ENCODE data around the gene TOP2B.

Gene TOP2B

DNA sequence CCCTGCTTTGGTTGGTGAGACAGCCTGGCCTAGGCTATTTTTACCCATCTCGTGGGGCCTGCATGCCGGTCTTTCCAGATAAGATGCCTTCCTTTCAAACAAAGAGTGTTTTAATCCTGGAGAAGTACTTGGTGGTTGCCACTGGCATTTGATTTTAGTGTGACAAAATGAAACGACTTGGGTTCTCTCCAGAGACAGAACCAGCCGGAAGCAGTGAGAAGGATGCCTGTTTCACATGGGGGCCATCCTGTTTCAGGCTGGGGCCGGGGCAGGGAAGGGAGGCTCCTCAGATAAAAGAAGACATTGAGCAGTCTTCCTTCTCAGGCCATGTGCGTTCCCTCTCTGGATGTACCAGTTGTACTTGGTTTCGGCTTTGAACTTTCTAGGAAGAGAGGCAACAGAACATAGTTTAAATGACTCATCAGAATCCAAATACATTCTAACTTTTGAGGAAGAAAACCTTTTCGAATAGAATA lies 74.9 kb downstream of the TOP2B start:
- no peaks in the 10 kb centered on the region for H3K9me3 ChIP-seq
- peak overlapping the region; percentile 43 to 46 for H3K27ac ChIP-seq
- TF ChIP-seq, protein P1, sequence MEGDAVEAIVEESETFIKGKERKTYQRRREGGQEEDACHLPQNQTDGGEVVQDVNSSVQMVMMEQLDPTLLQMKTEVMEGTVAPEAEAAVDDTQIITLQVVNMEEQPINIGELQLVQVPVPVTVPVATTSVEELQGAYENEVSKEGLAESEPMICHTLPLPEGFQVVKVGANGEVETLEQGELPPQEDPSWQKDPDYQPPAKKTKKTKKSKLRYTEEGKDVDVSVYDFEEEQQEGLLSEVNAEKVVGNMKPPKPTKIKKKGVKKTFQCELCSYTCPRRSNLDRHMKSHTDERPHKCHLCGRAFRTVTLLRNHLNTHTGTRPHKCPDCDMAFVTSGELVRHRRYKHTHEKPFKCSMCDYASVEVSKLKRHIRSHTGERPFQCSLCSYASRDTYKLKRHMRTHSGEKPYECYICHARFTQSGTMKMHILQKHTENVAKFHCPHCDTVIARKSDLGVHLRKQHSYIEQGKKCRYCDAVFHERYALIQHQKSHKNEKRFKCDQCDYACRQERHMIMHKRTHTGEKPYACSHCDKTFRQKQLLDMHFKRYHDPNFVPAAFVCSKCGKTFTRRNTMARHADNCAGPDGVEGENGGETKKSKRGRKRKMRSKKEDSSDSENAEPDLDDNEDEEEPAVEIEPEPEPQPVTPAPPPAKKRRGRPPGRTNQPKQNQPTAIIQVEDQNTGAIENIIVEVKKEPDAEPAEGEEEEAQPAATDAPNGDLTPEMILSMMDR (IDR thresholded peaks at IDR 0.05) = no peak
- H3K27me3 ChIP-seq = no peaks in the 10 kb centered on the region
- intact Hi-C loops (cut with DNase I; ENCODE audit: low total_unique reads) = loop anchor here (5.0 kb wide), 1 partner anchor 163 kb away; the partner anchor contains the start of gene RARB
- peaks cover 0 to 34% (median 27%) of the 10 kb centered on the region in 4 donors for H3K4me1 ChIP-seq
- no peak for DNase-seq
- H3K4me3 ChIP-seq = no peak overlapping the region
- H3K36me3 ChIP-seq = peaks cover 0 to 4% (median 0%) of the 10 kb centered on the region in 3 donors

DNA sequence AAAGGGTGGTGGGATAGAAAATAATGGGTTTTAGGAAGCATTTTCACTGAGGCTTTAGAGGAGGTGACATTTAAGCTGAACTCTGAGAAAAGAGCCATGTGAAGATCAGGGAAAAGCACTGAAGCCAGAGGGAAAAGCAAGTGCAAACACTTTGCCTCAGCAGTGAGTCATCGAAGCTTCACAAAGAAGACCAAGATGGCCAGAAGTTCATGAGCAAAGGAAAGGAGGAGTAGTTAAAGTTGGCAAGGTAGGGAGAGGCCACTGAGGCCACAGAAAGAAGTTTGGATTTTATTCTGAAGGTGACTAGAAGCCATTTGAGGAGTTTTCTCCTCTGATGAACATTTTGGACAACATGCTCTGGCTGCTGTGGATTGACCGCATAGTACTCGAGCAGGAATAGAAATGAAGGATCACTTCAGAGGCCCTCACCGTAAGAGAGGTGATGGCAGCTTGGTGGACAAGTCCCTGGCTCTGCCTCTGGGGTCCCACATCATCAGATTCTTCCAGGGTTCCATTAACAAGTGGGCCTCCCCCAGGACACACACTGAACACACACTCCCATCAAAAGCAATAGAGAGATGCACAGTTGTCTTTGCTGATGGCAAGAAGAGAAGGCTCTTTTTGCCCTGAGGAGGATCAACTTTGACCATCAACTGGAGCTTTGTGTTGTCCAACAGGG lies 75.5 kb downstream of the TOP2B start:
- TF ChIP-seq, protein P1 (IDR thresholded peaks at IDR 0.05) = no peak
- peak overlapping the region; percentile 43 to 46 for H3K27ac ChIP-seq
- intact Hi-C loops (cut with DNase I; ENCODE audit: low total_unique reads) = no loop called here

DNA sequence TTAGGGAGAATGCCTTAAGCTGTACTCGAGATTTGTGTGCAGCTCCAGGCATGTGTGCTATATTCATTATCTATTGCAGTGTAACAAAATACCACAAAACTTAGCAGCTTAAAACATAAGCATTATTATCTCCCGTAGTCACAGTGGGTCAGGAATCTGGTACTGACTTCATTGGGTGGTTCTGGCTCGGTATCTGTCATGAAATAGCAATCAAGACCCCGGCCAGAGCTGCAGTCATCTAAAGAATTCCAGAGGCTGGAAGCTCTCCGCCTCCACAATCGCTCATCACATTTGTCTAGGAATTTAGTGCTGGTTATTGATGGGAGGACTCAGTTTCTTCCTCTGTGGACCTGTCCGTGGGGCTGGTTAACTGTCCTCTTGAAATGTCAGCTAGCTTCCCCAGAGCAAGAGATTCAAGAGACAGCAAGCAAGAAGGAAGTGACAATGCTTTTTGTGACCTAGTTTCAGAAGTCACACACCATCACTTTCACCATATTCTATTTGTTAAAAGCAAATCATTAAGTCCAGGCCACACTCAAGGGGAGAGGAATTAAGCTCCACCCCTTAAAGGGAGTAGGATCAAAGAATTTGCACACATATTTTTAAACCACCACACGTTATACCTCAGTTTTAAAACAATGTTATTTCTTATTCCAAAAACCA lies 76.1 kb downstream of the TOP2B start:
- peaks cover 0 to 4% (median 0%) of the 10 kb centered on the region in 3 donors for H3K36me3 ChIP-seq
- TF ChIP-seq, protein P1 (IDR thresholded peaks at IDR 0.05) = no peak
- H3K27me3 ChIP-seq = no peaks in the 10 kb centered on the region
- intact Hi-C loops (cut with DNase I; ENCODE audit: low total_unique reads) = no loop called here
- no peaks in the 10 kb centered on the region for H3K9me3 ChIP-seq
- peaks cover 0 to 30% (median 23%) of the 10 kb centered on the region in 4 donors for H3K4me1 ChIP-seq
- DNase-seq = no peak
- no peak overlapping the region for H3K27ac ChIP-seq
- H3K4me3 ChIP-seq = no peak overlapping the region

More for the DNA sequence above, 75.5 kb downstream of the TOP2B start:
- no peak for DNase-seq
- H3K36me3 ChIP-seq = peaks cover 0 to 4% (median 0%) of the 10 kb centered on the region in 3 donors
- peaks cover 0 to 34% (median 27%) of the 10 kb centered on the region in 4 donors for H3K4me1 ChIP-seq
- H3K4me3 ChIP-seq = no peak overlapping the region
- H3K9me3 ChIP-seq = no peaks in the 10 kb centered on the region
- H3K27me3 ChIP-seq = no peaks in the 10 kb centered on the region

DNA sequence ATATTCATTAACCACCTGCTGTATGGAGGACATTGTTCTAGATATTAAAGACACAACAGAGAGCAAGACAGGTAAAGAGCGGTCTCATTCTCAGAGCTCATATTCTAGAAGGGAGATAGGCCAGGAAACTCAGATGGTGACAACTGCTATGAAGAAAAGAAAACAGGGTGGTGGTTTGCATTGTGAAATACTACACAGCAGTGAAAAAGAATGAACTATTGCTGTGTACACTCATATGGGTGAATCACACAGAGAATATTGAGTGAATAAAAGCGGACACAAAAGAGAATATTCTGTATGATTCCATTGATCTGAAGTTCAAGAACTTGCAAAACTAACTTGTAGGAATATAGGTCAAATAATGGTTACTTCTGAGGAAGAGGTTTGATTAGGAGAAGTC lies 76.7 kb downstream of the TOP2B start:
- intact Hi-C loops (cut with DNase I; ENCODE audit: low total_unique reads) = no loop called here
- no peak for DNase-seq
- Histone ChIP-seq H3K4me3 (no peak overlapping the region), H3K4me1 (peaks cover 0 to 24% (median 17%) of the 10 kb centered on the region in 4 donors), H3K36me3 (peaks cover 0 to 4% (median 0%) of the 10 kb centered on the region in 3 donors), H3K9me3 (no peaks in the 10 kb centered on the region), H3K27me3 (no peaks in the 10 kb centered on the region), H3K27ac (no peak overlapping the region)
- TF ChIP-seq, protein P1 (IDR thresholded peaks at IDR 0.05) = no peak

DNA sequence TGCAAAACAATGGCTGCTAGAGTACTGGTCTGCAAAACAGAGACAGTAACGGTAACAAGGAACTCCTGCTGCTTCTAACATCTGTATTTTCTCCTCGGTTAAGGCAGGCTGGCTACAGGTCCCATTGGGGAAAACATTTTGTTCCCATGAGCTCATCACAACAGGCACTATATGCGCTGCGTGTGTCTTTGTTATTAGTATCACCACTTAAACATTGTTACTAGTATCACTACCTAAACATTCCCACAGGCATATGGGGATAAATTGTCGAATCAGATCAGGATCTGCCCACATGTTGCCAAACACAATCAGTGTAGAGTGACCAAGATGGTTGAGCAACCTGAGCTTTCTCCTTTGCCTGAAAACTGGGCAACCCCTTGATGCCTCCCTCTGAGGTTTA lies 77.2 kb downstream of the TOP2B start:
- intact Hi-C loops (cut with DNase I; ENCODE audit: low total_unique reads) = no loop called here
- Histone ChIP-seq H3K27me3 (no peaks in the 10 kb centered on the region), H3K4me1 (peaks cover 0 to 19% (median 12%) of the 10 kb centered on the region in 4 donors), H3K9me3 (no peaks in the 10 kb centered on the region), H3K27ac (no peak overlapping the region), H3K36me3 (peaks cover 0 to 4% (median 0%) of the 10 kb centered on the region in 3 donors), H3K4me3 (no peak overlapping the region)
- TF ChIP-seq, protein P1 (IDR thresholded peaks at IDR 0.05) = no peak
- DNase-seq = no peak
